MCF 10A (cell line): ENCODE measurements around the gene TLCD1. TPM values are rescaled to one million over a fixed set of nuclear protein-coding genes. Genes with fewer than 3 reads are reported as not detected.

Experiments used
- BruUV-seq: library from RNA; stranded (reverse); fragments of 400-500 nt; replicated peaks from 2 replicates; lab custom pipeline; 2021; lab: Mats Ljungman, UMichigan
- CTCF ChIA-PET: fragments of 300-600 bp; sonication (Branson Sonifier 250); formaldehyde crosslinking; extraction: SDS; loops from one replicate; lab custom pipeline; 2021; ENCODE audit warnings: antibody characterized with exemption, inconsistent platforms; lab: Yijun Ruan, JAX
- POLR2A ChIA-PET: fragments of 300-600, 350-650 bp; sonication (Branson Sonifier 250); formaldehyde crosslinking; extraction: SDS; loops from one replicate; lab custom pipeline; 2020; ENCODE audit warnings: antibody characterized with exemption, inconsistent platforms; lab: Yijun Ruan, JAX
- DNase-seq: peaks from one replicate; pipeline ENCODE4 v3.0.0-alpha.2; 2018; ENCODE audit not compliant: unreplicated experiment
- H3K27ac Mint-ChIP-seq: one replicate; pipeline ENCODE4 v1.8.0; 2022; ENCODE audit warnings: mild to moderate bottlenecking, low read depth, mixed read lengths; ENCODE audit not compliant: unreplicated experiment
- H3K27me3 Mint-ChIP-seq: one replicate; pipeline ENCODE4 v1.8.0; 2022; ENCODE audit warnings: mixed read lengths; ENCODE audit not compliant: insufficient read depth, unreplicated experiment
- H3K36me3 Mint-ChIP-seq: one replicate; pipeline ENCODE4 v1.8.0; 2022; ENCODE audit warnings: mild to moderate bottlenecking, moderate library complexity, mixed read lengths; ENCODE audit not compliant: insufficient read depth, unreplicated experiment
- H3K4me1 Mint-ChIP-seq: one replicate; pipeline ENCODE4 v1.8.0; 2022; ENCODE audit warnings: mixed read lengths; ENCODE audit not compliant: insufficient read depth, unreplicated experiment
- H3K4me3 Mint-ChIP-seq: one replicate; pipeline ENCODE4 v1.8.0; 2022; ENCODE audit warnings: mild to moderate bottlenecking, moderate library complexity, mixed read lengths; ENCODE audit not compliant: unreplicated experiment
- H3K9me3 Mint-ChIP-seq: one replicate; pipeline ENCODE4 v1.8.0; 2022; ENCODE audit warnings: mixed read lengths; ENCODE audit not compliant: unreplicated experiment
- CTCF ChIP-seq: fragments of 200-600 bp; IDR thresholded peaks from one replicate; pipeline ENCODE4 v1.8.0; 2022; ENCODE audit warnings: antibody characterized with exemption, mild to moderate bottlenecking; ENCODE audit not compliant: unreplicated experiment
- intact Hi-C: fragments of 100-400 bp; cut with micrococcal nuclease; formaldehyde crosslinking; loops from 2 replicates; pipeline ENCODE4 v1.14.1; 2022
- total RNA-seq: library from RNA; stranded (reverse); gene quantifications from 2 replicates; pipeline ENCODE4 v1.2.3, GENCODE V29; 2022

TLCD1 gene
- total RNA-seq, 1 experiment from 2014 or later = 18.7 TPM

GRCh38 chr17:28756049-28756804 lies 30.2 kb upstream of the TLCD1 start:
- intact Hi-C loops = no loop called here
- H3K27ac Mint-ChIP-seq = no peak overlapping the region
- POLR2A ChIA-PET = interaction anchor here (0.7 to 0.9 kb wide), 3 partner anchors 13 to 52 kb away, joined by 3 to 4 read pairs (median 4); partner anchors contain the start of gene TRAF4
- H3K27me3 Mint-ChIP-seq = no peaks in the 10 kb centered on the region
- BruUV-seq = no TSS peak
- H3K4me1 Mint-ChIP-seq = peaks cover 13% of the 10 kb centered on the region
- DNase-seq = no peak
- H3K9me3 Mint-ChIP-seq = no peaks in the 10 kb centered on the region
- CTCF ChIA-PET = interaction anchor here (0.7 to 1.2 kb wide), 2 partner anchors 19 to 29 kb away, joined by 3 to 6 read pairs; no protein-coding TSS in a partner anchor
- no peak for TF ChIP-seq CTCF
- H3K4me3 Mint-ChIP-seq = no peak overlapping the region
- H3K36me3 Mint-ChIP-seq = peaks cover 80% of the 10 kb centered on the region

DNA sequence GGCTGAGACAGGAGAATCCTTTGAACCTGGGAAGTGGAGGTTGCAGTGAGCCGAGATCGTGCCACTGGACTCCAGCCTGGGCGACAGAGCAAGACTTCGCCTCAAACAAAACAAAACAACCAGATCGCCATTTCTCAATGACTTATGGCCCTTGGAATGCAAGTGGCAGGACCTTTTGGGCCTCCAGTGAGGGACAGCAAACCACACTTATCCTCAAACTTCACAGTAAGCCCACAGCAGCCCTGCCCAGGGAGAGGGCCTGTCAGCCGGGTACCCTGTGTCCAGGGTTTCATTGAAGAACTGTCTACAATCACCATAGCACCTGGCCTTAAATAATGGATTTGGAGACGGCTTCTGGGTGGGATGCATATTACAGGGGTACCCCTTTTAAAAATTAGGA lies 29.5 kb upstream of the TLCD1 start:
- Mint-ChIP-seq H3K27ac (no peak overlapping the region), H3K4me3 (no peak overlapping the region), H3K27me3 (no peaks in the 10 kb centered on the region), H3K4me1 (peaks cover 11% of the 10 kb centered on the region), H3K36me3 (peaks cover 80% of the 10 kb centered on the region), H3K9me3 (no peaks in the 10 kb centered on the region)
- DNase-seq = no peak
- ChIA-PET CTCF (interaction anchor here (15.1 kb wide), 1 partner anchor 30 kb away, joined by 365 read pairs; the partner anchor contains the start of genes NEK8 and TLCD1), POLR2A (interaction anchor here (1.7 to 17.3 kb wide), 2 partner anchors 28 to 86 kb away, joined by 3 to 1135 read pairs; partner anchors contain the start of genes NEK8, RPL23A and TLCD1)
- intact Hi-C loops = no loop called here
- TF ChIP-seq CTCF = no peak
- no TSS peak for BruUV-seq

DNA sequence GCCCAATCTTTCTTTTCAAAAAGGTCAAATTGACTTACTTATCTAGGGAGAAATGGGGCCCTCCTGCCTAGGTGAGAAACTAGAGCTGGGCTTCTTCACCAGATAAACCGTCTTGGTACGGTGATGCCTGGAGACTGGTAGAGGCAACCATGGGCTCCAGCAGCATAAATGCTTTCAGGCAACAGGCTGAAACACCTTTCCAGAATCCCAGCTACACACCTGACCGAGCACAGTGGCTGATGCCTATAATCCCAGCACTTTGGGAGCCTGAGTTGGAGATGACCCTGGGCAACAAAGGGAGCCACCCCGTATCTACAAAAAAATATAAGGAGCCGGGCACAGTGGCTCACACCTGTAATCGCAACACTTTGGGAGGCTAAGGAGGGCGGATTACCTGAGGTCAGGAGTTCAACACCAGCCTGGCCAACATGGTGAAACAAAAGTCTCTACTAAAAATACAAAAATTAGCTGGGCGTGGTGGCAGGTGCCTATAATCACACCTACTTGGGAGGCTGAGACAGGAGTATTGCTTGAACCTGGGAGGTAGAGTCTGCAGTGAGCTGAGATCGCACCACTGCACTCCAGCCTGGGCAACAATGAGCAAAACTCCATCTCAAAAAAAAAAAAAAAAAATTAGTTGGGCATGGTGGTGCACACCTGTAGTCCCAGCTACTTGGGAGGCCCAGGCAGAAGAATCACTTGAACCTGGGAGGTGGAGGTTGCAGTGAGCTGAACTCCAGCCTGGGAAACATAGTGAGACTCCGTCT lies 25.8 kb upstream of the TLCD1 start:
- H3K27ac Mint-ChIP-seq = no peak overlapping the region
- no peaks in the 10 kb centered on the region for H3K9me3 Mint-ChIP-seq
- no peaks in the 10 kb centered on the region for H3K27me3 Mint-ChIP-seq
- DNase-seq = no peak
- ChIA-PET CTCF (interaction anchor here (0.5 to 15.1 kb wide), 18 partner anchors 11 to 326 kb away, joined by 3 to 365 read pairs (median 3); partner anchors contain the start of genes NEK8, PHF12 and TLCD1), POLR2A (interaction anchor here (0.6 to 17.3 kb wide), 13 partner anchors 9 to 198 kb away, joined by 3 to 1135 read pairs (median 6); partner anchors contain the start of genes NEK8, RPL23A, TLCD1 and TRAF4)
- TF ChIP-seq CTCF = no peak
- H3K4me1 Mint-ChIP-seq = peaks cover 16% of the 10 kb centered on the region
- intact Hi-C loops = no loop called here
- BruUV-seq = no TSS peak
- no peak overlapping the region for H3K4me3 Mint-ChIP-seq
- peaks cover 80% of the 10 kb centered on the region for H3K36me3 Mint-ChIP-seq
